Lung (tissue), 12 donors: ENCODE results near the gene IFNLR1. TPM values are rescaled to one million over a fixed set of nuclear protein-coding genes. Genes with fewer than 3 reads are reported as not detected.
A peak's percentile ranks its signal among the peaks of the same experiment; 100 is the strongest.

Experiments used
- ATAC-seq: fragments of 200-7000 bp; cut with Tn5 transposase; one replicate; pipeline ENCODE4 v1.9.1; 2020; ENCODE audit warnings: moderate number of reproducible peaks; ENCODE audit not compliant: insufficient read depth, low FRiP score
- DNase-seq, 3 donors: peaks; one replicate each; pipeline ENCODE4 v3.0.0-alpha.2; 2013 to 2017
- H3K27ac ChIP-seq, 2 donors: one replicate each; pipeline ENCODE4 v1.5.1; 2013; ENCODE audit warnings: mild to moderate bottlenecking in 2 of 2, moderate library complexity in 2 of 2, control low read depth in 1 of 2, inconsistent platforms in 1 of 2, low read depth in 1 of 2, low read length in 1 of 2
- H3K27me3 ChIP-seq, 3 donors: one replicate each; pipeline ENCODE4 v1.5.1; 2013; ENCODE audit warnings: low read length in 2 of 3; ENCODE audit not compliant: control insufficient read depth in 3 of 3, insufficient read depth in 3 of 3
- H3K36me3 ChIP-seq, 4 donors: one replicate each; pipeline ENCODE4 v1.5.1; 2013; ENCODE audit warnings: low read length in 4 of 4, mild to moderate bottlenecking in 1 of 4, moderate library complexity in 1 of 4; ENCODE audit not compliant: control insufficient read depth in 4 of 4, insufficient read depth in 4 of 4
- H3K4me1 ChIP-seq, 5 donors: one replicate each; pipeline ENCODE4 v1.5.1; 2013; ENCODE audit warnings: low read length in 5 of 5, mild to moderate bottlenecking in 2 of 5, moderate library complexity in 1 of 5; ENCODE audit not compliant: control insufficient read depth in 5 of 5, insufficient read depth in 5 of 5
- H3K4me3 ChIP-seq: one replicate; pipeline ENCODE4 v1.5.1; 2013; ENCODE audit warnings: mild to moderate bottlenecking, control low read depth, moderate library complexity
- H3K9ac ChIP-seq, 2 donors: one replicate each; pipeline ENCODE4 v1.5.1; 2013; ENCODE audit warnings: low read length in 2 of 2, control low read depth in 1 of 2; ENCODE audit not compliant: insufficient read depth in 1 of 2
- H3K9me3 ChIP-seq, 4 donors: one replicate each; pipeline ENCODE4 v1.5.1; 2013; ENCODE audit warnings: low read length in 3 of 4, mild to moderate bottlenecking in 1 of 4, moderate library complexity in 1 of 4; ENCODE audit not compliant: control insufficient read depth in 4 of 4, insufficient read depth in 3 of 4
- CTCF ChIP-seq: IDR thresholded peaks from 2 replicates; pipeline ENCODE4 v1.5.1; 2012; ENCODE audit warnings: mild to moderate bottlenecking; ENCODE audit errors: control extremely low read depth, extremely low read depth
- WGBS, 2 donors: extraction: QIAGEN DNeasy Blood & Tissue Kit; methylation state at CpG; one replicate each; pipeline ENCODE4 v1.1.7; 2013; 5-methylcytosine and 5-hydroxymethylcytosine counted together
- polyA plus RNA-seq, 2 donors: library from polyadenylated mRNA; stranded (reverse); fragments of 200-250 nt; gene quantifications; one replicate each; pipeline ENCODE4 v1.2.1, GENCODE V29; 2013
- total RNA-seq, 2 donors: library from RNA; depleted of rRNA in 1 of 2; stranded (reverse); fragments of >200 nt in 1 of 2; gene quantifications; one replicate each; pipeline ENCODE4 v1.2.1, GENCODE V29; 2014 to 2021
- donor health status: control.
- donor health status: control.
- donor health status: Bipolar disorder and iron deficiency.
- donor health status: healthy.
- donor health status: DM: yes; HTN: yes; CAD: no.

Gene IFNLR1
- total and polyA plus RNA-seq, 4 donors: 1.2 to 9.0 (median 2.7) TPM

DNA sequence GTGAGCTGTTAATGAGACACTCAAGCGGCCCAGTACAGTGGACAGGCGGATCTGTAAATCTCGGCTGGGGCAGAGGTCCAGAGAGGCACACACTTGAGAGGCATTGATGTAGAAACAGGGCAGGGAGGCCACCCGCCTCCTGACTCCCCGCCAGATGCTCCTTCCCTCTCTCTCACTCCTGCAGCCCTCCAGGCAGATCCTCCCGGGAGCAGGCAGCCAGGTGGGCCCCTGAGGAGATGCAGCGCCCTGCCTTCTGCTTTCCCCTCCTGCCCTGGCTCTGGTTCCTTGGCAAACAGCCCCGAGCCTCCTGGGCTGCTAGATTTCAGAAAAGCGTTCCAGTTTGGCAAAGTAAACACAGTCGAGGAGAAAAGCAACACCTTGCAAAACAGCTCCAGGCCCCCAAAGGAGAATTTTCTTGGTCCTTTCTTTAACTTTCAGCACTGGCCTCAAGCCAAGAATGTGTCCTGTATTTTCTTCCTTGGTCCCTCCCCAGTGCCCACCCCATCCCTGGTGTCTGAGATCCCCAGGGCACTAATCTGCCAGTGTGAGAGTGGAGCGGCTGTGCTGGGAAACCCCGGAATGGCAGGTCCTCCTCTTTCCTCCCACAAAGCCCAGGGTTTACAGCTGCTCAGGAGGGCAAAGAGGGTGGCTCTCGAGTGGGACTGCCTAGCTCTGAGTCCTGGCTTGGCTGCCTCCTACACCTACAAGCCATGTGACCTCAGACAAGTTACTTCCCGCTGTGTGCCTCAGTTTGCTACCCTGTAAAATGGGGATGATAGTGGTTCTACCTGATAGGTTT, 29.4 kb upstream of the IFNLR1 start:
- Histone ChIP-seq H3K4me1 (peaks cover 0 to 2% (median 0%) of the 10 kb centered on the region in 5 donors), H3K27me3 (peaks cover 0 to 8% (median 4%) of the 10 kb centered on the region in 3 donors), H3K4me3 (no peak overlapping the region), H3K27ac (no peak overlapping the region), H3K36me3 (no peaks in the 10 kb centered on the region), H3K9me3 (peaks cover 0 to 4% (median 0%) of the 10 kb centered on the region in 4 donors), H3K9ac (no peak overlapping the region)
- ATAC-seq: no peak
- WGBS, 2 donors: 33 to 46% methylated on average over 14 of the region's 14 CpGs
- peak; percentile 61 to 80 (median 68) for DNase-seq
- TF ChIP-seq CTCF: no peak

DNA sequence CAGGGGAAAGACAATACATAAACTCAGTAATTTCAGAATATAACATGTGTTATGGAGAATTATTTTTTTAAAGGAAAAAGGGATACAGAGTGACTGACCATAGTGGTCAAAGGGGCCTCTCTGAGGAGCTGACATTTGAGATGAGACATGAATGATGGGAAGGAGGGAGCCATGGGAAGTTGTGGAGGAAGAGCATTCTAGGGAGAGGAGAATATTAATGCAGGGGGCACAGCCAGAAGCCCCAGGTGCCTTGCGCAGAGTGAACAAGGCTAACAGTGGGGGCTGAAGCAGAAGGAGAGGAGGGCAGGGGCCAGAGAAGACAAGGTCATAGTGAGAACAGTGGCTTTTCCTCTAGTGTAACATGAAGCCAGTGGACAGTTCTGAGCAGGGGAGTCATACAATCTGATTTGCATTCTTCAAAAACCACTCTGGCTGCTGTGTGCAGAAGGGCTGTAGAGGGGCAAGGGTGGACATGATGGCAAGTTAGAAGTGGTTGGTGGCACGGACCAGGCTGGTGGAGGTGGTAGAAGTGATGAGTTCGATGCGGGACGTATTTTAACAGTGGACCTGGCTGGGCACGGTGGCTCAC, 28.2 kb upstream of the IFNLR1 start:
- WGBS, 2 donors: 84 to 88% methylated on average over 6 of the region's 6 CpGs
- H3K4me1 ChIP-seq: peaks cover 0 to 2% (median 0%) of the 10 kb centered on the region in 5 donors
- no peak overlapping the region for H3K9ac ChIP-seq
- H3K27ac ChIP-seq: no peak overlapping the region
- DNase-seq: no peak
- H3K4me3 ChIP-seq: no peak overlapping the region
- H3K9me3 ChIP-seq: peaks cover 0 to 4% (median 0%) of the 10 kb centered on the region in 4 donors
- ATAC-seq: no peak
- H3K36me3 ChIP-seq: no peaks in the 10 kb centered on the region
- peaks cover 0 to 8% (median 4%) of the 10 kb centered on the region in 3 donors for H3K27me3 ChIP-seq
- no peak for TF ChIP-seq CTCF

- no peak for ATAC-seq
- peaks cover 0 to 4% (median 0%) of the 10 kb centered on the region in 4 donors for H3K9me3 ChIP-seq
- H3K9ac ChIP-seq: no peak overlapping the region
- no peak overlapping the region for H3K4me3 ChIP-seq
- no peak for TF ChIP-seq CTCF
- no peak for DNase-seq
- H3K27ac ChIP-seq: no peak overlapping the region
- H3K36me3 ChIP-seq: no peaks in the 10 kb centered on the region
- 94 to 100% methylated on average over 1 of the region's 2 CpGs for WGBS, 2 donors
- peaks cover 0 to 8% (median 4%) of the 10 kb centered on the region in 3 donors for H3K27me3 ChIP-seq
- H3K4me1 ChIP-seq: peaks cover 0 to 2% (median 0%) of the 10 kb centered on the region in 5 donors
Measured at GRCh38 chr1:24212376-24212775, 25.3 kb upstream of the IFNLR1 start.
